HepG2 (cell line): ENCODE results near the gene CABLES2. TPM values are rescaled to one million over a fixed set of nuclear protein-coding genes. Genes with fewer than 3 reads are reported as not detected.
A peak's percentile ranks its signal among the peaks of the same experiment; 100 is the strongest.

Source experiments
- DMAP1 ChIP-seq: IDR thresholded peaks from 2 replicates; pipeline ENCODE4 v1.6.1; 2016
- KLF9 ChIP-seq: IDR thresholded peaks from 2 replicates; pipeline ENCODE4 v1.6.1; 2016; ENCODE audit warnings: low read depth
- NCOR1 ChIP-seq: fragments of 200-600 bp; sonication (generic); IDR thresholded peaks from 2 replicates; pipeline ENCODE4 v1.7.0; 2017; ENCODE audit warnings: antibody characterized with exemption, low read length, borderline replicate concordance
- NRL ChIP-seq: sonication (generic); formaldehyde crosslinking; IDR thresholded peaks from 2 replicates; pipeline ENCODE4 v1.5.0; 2020; ENCODE audit warnings: missing genetic modification reagents, mild to moderate bottlenecking, moderate library complexity, borderline replicate concordance
- POLR2A ChIP-seq, 2 experiments: IDR thresholded peaks; 2 replicates each; pipeline ENCODE4 v1.6.1; 2011; ENCODE audit warnings: low read depth in 2 of 2, low read length in 2 of 2, mild to moderate bottlenecking in 1 of 2, moderate library complexity in 1 of 2; ENCODE audit not compliant: insufficient read depth in 1 of 2
- RFXAP ChIP-seq: sonication (generic); formaldehyde crosslinking; IDR thresholded peaks from 2 replicates; pipeline ENCODE4 v1.4.0; 2020; ENCODE audit warnings: missing genetic modification reagents, borderline replicate concordance
- TEAD3 ChIP-seq: optimal IDR thresholded peaks from 2 replicates; pipeline ENCODE3; 2016; ENCODE audit warnings: borderline replicate concordance
- ZNF468 ChIP-seq: sonication (generic); formaldehyde crosslinking; IDR thresholded peaks from 2 replicates; pipeline ENCODE4 v1.8.0; 2022; ENCODE audit warnings: mild to moderate bottlenecking, moderate library complexity, missing genetic modification reagents
- ZNF556 ChIP-seq: sonication (generic); formaldehyde crosslinking; IDR thresholded peaks from 2 replicates; pipeline ENCODE4 v1.4.0; 2020; ENCODE audit warnings: mild to moderate bottlenecking, missing genetic modification reagents, borderline replicate concordance
- polyA plus RNA-seq, 8 experiments: library from polyadenylated mRNA; depleted of rRNA in 3 of 8; stranded (reverse) in 7 of 8; unstranded in 1 of 8; fragments of >200 nt; fragmentation: Illumina TruSeq in 4 of 8; extraction: Trizol in 4 of 8; gene quantifications; 2 replicates each; pipeline versions ENCODE4 v1.2.1 to v1.2.3, GENCODE V29; 2011 to 2016; ENCODE audit warnings: low read depth in 4 of 8, missing spikeins in 1 of 8, mixed read lengths in 1 of 8; ENCODE audit not compliant: insufficient read depth in 1 of 8
- total RNA-seq, 5 experiments: library from RNA; depleted of rRNA; stranded (reverse); fragments of >200 nt; fragmentation: Illumina TruSeq; extraction: Trizol; gene quantifications; 2 replicates each; pipeline ENCODE4 v1.2.3, GENCODE V29; 2016; ENCODE audit warnings: low read depth in 1 of 5
- TF ChIP-seq, protein P1 (sequence below): sonication (generic); formaldehyde crosslinking; IDR thresholded peaks from 2 replicates; pipeline ENCODE4 v1.9.0; 2021; ENCODE audit warnings: missing genetic modification reagents, borderline replicate concordance
- TF ChIP-seq, protein P2 (sequence below): sonication (generic); formaldehyde crosslinking; IDR thresholded peaks from 2 replicates; pipeline ENCODE4 v1.4.0; 2020; ENCODE audit warnings: missing genetic modification reagents, borderline replicate concordance
- TF ChIP-seq, protein P3 (sequence below): sonication (generic); formaldehyde crosslinking; IDR thresholded peaks from 2 replicates; pipeline ENCODE4 v1.5.0; 2020; ENCODE audit warnings: missing genetic modification reagents
- TF ChIP-seq, protein P4 (sequence below): sonication (generic); formaldehyde crosslinking; IDR thresholded peaks from 2 replicates; pipeline ENCODE4 v1.5.1; 2020; ENCODE audit warnings: missing genetic modification reagents, mild to moderate bottlenecking, borderline replicate concordance
- TF ChIP-seq, protein P5 (sequence below), 2 experiments: sonication (generic) in 1 of 2; formaldehyde crosslinking in 1 of 2; IDR thresholded peaks; 2 replicates each; pipeline versions ENCODE4 v1.4.0 to v1.6.1; 2016 to 2020; ENCODE audit warnings: borderline replicate concordance in 1 of 2, low read depth in 1 of 2, mild to moderate bottlenecking in 1 of 2, missing genetic modification reagents in 1 of 2
- TF ChIP-seq, protein P6 (sequence below): sonication (generic); formaldehyde crosslinking; IDR thresholded peaks from 2 replicates; pipeline ENCODE4 v1.5.0; 2020; ENCODE audit warnings: mild to moderate bottlenecking, missing genetic modification reagents, borderline replicate concordance

Gene CABLES2
- total and polyA plus RNA-seq, 2 of the 13 experiments (the other 11 are each of a cell fraction or from before 2014, with no cell fraction given), result 5.2 to 9.7 TPM

DNA sequence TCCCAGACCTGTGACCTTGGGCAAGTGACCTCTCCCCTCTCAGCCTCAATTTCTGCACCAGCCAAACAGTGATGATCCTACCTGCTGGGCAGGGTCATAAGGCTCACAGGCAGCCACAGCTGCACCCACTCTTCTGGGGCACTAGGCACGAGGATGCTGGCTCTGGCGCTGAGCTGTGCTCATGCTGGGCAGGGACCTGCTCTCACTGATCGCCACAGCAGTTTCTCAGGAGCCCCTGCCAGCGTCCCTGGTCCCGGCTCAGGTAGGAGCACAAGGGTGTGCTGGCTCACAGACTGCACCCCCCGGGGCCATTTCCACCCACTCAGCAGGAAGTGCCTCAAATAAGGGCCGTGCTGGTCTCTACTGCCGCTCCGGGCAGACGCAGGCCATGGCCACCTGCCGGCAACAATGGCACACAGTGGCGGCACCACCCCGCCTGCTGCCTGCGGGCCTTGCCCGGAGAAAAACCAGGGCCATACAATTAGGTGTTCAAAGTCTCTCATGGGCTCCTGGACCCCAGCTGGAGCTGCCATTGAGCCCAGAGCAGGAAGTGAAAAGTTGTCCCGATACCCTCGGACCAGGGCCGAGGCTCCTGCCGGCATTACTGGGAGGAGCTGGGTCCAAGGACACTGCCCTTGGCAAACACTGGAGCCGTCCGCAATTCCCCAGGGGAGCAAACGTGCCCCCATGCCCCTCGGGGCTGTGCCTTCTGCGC is 4.6 kb upstream of the CABLES2 start (continued):
- TF ChIP-seq, protein P1, sequence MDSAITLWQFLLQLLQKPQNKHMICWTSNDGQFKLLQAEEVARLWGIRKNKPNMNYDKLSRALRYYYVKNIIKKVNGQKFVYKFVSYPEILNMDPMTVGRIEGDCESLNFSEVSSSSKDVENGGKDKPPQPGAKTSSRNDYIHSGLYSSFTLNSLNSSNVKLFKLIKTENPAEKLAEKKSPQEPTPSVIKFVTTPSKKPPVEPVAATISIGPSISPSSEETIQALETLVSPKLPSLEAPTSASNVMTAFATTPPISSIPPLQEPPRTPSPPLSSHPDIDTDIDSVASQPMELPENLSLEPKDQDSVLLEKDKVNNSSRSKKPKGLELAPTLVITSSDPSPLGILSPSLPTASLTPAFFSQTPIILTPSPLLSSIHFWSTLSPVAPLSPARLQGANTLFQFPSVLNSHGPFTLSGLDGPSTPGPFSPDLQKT (CRISPR knock-in tag), result 0 out of 2 replicates have a peak, but pooled peaks have one; percentile 26
- TF ChIP-seq DMAP1 (CRISPR knock-in tag) (peak; percentile 55; the same call in 1 of the 2 replicates), ZNF556 (CRISPR knock-in tag) (0 out of 2 replicates have a peak, but pooled peaks have one; percentile 38), POLR2A (IDR thresholded peaks at IDR 0.05; ENCODE audit: insufficient read depth in 1 of 2, low read depth in 2 of 2, low read length in 2 of 2) (no peak; a peak in 1 of 4 replicates), NCOR1 (0 out of 2 replicates have a peak, but pooled peaks have one; percentile 62), RFXAP (CRISPR knock-in tag) (0 out of 2 replicates have a peak, but pooled peaks have one; percentile 30), ZNF468 (no peak), KLF9 (CRISPR knock-in tag) (peak; percentile 65; the same call in 1 of the 2 replicates), NRL (CRISPR knock-in tag) (peak; percentile 51; the same call in 1 of the 2 replicates), TEAD3 (CRISPR knock-in tag) (peak; percentile 67)
- TF ChIP-seq, protein P2, sequence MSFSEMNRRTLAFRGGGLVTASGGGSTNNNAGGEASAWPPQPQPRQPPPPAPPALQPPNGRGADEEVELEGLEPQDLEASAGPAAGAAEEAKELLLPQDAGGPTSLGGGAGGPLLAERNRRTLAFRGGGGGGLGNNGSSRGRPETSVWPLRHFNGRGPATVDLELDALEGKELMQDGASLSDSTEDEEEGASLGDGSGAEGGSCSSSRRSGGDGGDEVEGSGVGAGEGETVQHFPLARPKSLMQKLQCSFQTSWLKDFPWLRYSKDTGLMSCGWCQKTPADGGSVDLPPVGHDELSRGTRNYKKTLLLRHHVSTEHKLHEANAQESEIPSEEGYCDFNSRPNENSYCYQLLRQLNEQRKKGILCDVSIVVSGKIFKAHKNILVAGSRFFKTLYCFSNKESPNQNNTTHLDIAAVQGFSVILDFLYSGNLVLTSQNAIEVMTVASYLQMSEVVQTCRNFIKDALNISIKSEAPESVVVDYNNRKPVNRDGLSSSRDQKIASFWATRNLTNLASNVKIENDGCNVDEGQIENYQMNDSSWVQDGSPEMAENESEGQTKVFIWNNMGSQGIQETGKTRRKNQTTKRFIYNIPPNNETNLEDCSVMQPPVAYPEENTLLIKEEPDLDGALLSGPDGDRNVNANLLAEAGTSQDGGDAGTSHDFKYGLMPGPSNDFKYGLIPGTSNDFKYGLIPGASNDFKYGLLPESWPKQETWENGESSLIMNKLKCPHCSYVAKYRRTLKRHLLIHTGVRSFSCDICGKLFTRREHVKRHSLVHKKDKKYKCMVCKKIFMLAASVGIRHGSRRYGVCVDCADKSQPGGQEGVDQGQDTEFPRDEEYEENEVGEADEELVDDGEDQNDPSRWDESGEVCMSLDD (CRISPR knock-in tag), result peak; percentile 51; the same call in 1 of the 2 replicates
- TF ChIP-seq, protein P3, sequence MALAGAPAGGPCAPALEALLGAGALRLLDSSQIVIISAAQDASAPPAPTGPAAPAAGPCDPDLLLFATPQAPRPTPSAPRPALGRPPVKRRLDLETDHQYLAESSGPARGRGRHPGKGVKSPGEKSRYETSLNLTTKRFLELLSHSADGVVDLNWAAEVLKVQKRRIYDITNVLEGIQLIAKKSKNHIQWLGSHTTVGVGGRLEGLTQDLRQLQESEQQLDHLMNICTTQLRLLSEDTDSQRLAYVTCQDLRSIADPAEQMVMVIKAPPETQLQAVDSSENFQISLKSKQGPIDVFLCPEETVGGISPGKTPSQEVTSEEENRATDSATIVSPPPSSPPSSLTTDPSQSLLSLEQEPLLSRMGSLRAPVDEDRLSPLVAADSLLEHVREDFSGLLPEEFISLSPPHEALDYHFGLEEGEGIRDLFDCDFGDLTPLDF (CRISPR knock-in tag), result no peak
- TF ChIP-seq, protein P4, sequence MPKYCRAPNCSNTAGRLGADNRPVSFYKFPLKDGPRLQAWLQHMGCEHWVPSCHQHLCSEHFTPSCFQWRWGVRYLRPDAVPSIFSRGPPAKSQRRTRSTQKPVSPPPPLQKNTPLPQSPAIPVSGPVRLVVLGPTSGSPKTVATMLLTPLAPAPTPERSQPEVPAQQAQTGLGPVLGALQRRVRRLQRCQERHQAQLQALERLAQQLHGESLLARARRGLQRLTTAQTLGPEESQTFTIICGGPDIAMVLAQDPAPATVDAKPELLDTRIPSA (CRISPR knock-in tag), result no peak
- TF ChIP-seq, protein P5, sequence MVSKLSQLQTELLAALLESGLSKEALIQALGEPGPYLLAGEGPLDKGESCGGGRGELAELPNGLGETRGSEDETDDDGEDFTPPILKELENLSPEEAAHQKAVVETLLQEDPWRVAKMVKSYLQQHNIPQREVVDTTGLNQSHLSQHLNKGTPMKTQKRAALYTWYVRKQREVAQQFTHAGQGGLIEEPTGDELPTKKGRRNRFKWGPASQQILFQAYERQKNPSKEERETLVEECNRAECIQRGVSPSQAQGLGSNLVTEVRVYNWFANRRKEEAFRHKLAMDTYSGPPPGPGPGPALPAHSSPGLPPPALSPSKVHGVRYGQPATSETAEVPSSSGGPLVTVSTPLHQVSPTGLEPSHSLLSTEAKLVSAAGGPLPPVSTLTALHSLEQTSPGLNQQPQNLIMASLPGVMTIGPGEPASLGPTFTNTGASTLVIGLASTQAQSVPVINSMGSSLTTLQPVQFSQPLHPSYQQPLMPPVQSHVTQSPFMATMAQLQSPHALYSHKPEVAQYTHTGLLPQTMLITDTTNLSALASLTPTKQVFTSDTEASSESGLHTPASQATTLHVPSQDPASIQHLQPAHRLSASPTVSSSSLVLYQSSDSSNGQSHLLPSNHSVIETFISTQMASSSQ (IDR thresholded peaks at IDR 0.05; ENCODE audit: low read depth), result no peak
- TF ChIP-seq, protein P5 (CRISPR knock-in tag; IDR thresholded peaks at IDR 0.05; ENCODE audit: borderline replicate concordance), result peak; percentile 53
- TF ChIP-seq, protein P6, sequence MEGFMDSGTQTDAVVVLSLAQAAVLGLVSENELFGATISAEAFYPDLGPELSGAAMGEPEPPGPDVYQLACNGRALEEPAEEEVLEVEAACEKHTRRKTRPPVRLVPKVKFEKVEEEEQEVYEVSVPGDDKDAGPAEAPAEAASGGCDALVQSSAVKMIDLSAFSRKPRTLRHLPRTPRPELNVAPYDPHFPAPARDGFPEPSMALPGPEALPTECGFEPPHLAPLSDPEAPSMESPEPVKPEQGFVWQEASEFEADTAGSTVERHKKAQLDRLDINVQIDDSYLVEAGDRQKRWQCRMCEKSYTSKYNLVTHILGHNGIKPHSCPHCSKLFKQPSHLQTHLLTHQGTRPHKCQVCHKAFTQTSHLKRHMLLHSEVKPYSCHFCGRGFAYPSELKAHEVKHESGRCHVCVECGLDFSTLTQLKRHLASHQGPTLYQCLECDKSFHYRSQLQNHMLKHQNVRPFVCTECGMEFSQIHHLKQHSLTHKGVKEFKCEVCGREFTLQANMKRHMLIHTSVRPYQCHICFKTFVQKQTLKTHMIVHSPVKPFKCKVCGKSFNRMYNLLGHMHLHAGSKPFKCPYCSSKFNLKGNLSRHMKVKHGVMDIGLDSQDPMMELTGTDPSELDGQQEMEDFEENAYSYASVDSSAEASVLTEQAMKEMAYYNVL, result peak; percentile 50; the same call in 1 of the 2 replicates
